HG02840 (cell line): Measurements from ENCODE around the gene LARP4.
"Not testable (repeated sequence)": the region's sequence is repeated elsewhere in the genome, so short reads cannot be mapped to it uniquely, and the experiment has no call there.

Source experiments
- ATAC-seq: cut with Tn5 transposase; IDR thresholded peaks from one replicate; pipeline ENCODE4 v1.9.1; 2021; ENCODE audit warnings: mild to moderate bottlenecking, moderate library complexity, moderate number of reproducible peaks; ENCODE audit not compliant: unreplicated experiment, low FRiP score

Gene LARP4

GRCh38 chr12:50467439-50467838 is 66.8 kb downstream of the LARP4 start:
- ATAC-seq = no peak

- ATAC-seq = no peak
Measured at GRCh38 chr12:50477241-50477832, 76.7 kb downstream of the LARP4 start.

GRCh38 chr12:50482571-50482970 is 81.9 kb downstream of the LARP4 start:
- ATAC-seq = no peak

- ATAC-seq = no peak
Measured at GRCh38 chr12:50483488-50483887, 82.8 kb downstream of the LARP4 start.

GRCh38 chr12:50488801-50489200 is 88.1 kb downstream of the LARP4 start:
- ATAC-seq = no peak

GRCh38 chr12:50498119-50498518 is 97.4 kb downstream of the LARP4 start:
- ATAC-seq = not testable (repeated sequence)

GRCh38 chr12:50504798-50505674 is 104.4 kb downstream of the LARP4 start, which contains the start of gene DIP2B:
Gene DIP2B (plus strand): TSS chr12:50504985. CDS start chr12:50505141, 156 bp downstream.
- ATAC-seq = peak; percentile 81

GRCh38 chr12:50505675-50506530 is 105.2 kb downstream of the LARP4 start:
- no peak for ATAC-seq

GRCh38 chr12:50506753-50507473 is 106.2 kb downstream of the LARP4 start:
- ATAC-seq = no peak

GRCh38 chr12:50507474-50507838 is 106.8 kb downstream of the LARP4 start:
- ATAC-seq = no peak

GRCh38 chr12:50507930-50508329 is 107.2 kb downstream of the LARP4 start:
- no peak for ATAC-seq

GRCh38 chr12:50508414-50508813 is 107.7 kb downstream of the LARP4 start:
- ATAC-seq = no peak

GRCh38 chr12:50508970-50509663 is 108.4 kb downstream of the LARP4 start:
- no peak for ATAC-seq

- ATAC-seq = no peak
Measured at GRCh38 chr12:50514526-50515276, 114.0 kb downstream of the LARP4 start.

- no peak for ATAC-seq
Measured at GRCh38 chr12:50515587-50515986, 114.9 kb downstream of the LARP4 start.

- peak; percentile 57 for ATAC-seq
Measured at GRCh38 chr12:50517421-50518048, 116.8 kb downstream of the LARP4 start.

- ATAC-seq = no peak
Measured at GRCh38 chr12:50518090-50518489, 117.4 kb downstream of the LARP4 start.

GRCh38 chr12:50519353-50519752 is 118.7 kb downstream of the LARP4 start:
- no peak for ATAC-seq
